ENCODE results near the gene AJM1. TPM values are rescaled to one million over a fixed set of nuclear protein-coding genes. Genes with fewer than 3 reads are reported as not detected.
"Not testable (repeated sequence)": the region's sequence is repeated elsewhere in the genome, so short reads cannot be mapped to it uniquely, and the experiment has no call there.

The AJM1 gene
- total and polyA plus RNA-seq, 2 donors (not counting 1 experiment from before 2014, with no cell fraction given), result 0.19 to 1.7 TPM

- TF ChIP-seq, protein P1, sequence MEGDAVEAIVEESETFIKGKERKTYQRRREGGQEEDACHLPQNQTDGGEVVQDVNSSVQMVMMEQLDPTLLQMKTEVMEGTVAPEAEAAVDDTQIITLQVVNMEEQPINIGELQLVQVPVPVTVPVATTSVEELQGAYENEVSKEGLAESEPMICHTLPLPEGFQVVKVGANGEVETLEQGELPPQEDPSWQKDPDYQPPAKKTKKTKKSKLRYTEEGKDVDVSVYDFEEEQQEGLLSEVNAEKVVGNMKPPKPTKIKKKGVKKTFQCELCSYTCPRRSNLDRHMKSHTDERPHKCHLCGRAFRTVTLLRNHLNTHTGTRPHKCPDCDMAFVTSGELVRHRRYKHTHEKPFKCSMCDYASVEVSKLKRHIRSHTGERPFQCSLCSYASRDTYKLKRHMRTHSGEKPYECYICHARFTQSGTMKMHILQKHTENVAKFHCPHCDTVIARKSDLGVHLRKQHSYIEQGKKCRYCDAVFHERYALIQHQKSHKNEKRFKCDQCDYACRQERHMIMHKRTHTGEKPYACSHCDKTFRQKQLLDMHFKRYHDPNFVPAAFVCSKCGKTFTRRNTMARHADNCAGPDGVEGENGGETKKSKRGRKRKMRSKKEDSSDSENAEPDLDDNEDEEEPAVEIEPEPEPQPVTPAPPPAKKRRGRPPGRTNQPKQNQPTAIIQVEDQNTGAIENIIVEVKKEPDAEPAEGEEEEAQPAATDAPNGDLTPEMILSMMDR (conservative IDR thresholded peaks at IDR 0.05 in 1 of 2, IDR thresholded peaks at IDR 0.05 in 1 of 2; ENCODE audit: low read depth in 1 of 2, low read length in 2 of 2), result no peak
- TF ChIP-seq EZH2 (IDR thresholded peaks at IDR 0.05; ENCODE audit: low read length, missing control alignments), result no peak
- peaks cover 6% of the 10 kb centered on the region for H3K4me1 ChIP-seq (ENCODE audit: control insufficient read depth, extremely low read depth, insufficient read depth, low read length)
- H3K9me3 ChIP-seq (ENCODE audit: control insufficient read depth, insufficient read depth, low read depth, low read length), result no peaks in the 10 kb centered on the region
- no peak overlapping the region for H3K4me2 ChIP-seq (ENCODE audit: extremely low read depth, insufficient read depth, low read length)
- H3K9ac ChIP-seq (ENCODE audit: insufficient read depth, low read length), result no peak overlapping the region
- H4K20me1 ChIP-seq (ENCODE audit: control insufficient read depth, extremely low read depth, insufficient read depth, low read length), result no peaks in the 10 kb centered on the region
- H3K27ac ChIP-seq (ENCODE audit: insufficient read depth, low read length), result no peak overlapping the region
- no peak for DNase-seq (ENCODE audit: low read depth in 2 of 2)
- peaks cover 23% of the 10 kb centered on the region for H3K27me3 ChIP-seq (ENCODE audit: control insufficient read depth, insufficient read depth, low read length)
- H2AFZ ChIP-seq (ENCODE audit: low read length), result no peak overlapping the region
- H3K79me2 ChIP-seq (ENCODE audit: control insufficient read depth, insufficient read depth, low read length), result no peaks in the 10 kb centered on the region
- H3K36me3 ChIP-seq (ENCODE audit: control insufficient read depth, insufficient read depth, low read length), result peaks cover 2% of the 10 kb centered on the region
- H3K4me3 ChIP-seq (replicated peaks in 1 of 4; ENCODE audit: control extremely low read depth in 1 of 4, insufficient read depth in 1 of 4, low read depth in 3 of 4, low read length in 4 of 4), result no peak overlapping the region
These were observed 40.0 kb upstream of the AJM1 start for GRCh38 chr9:136802321-136802720.

DNA sequence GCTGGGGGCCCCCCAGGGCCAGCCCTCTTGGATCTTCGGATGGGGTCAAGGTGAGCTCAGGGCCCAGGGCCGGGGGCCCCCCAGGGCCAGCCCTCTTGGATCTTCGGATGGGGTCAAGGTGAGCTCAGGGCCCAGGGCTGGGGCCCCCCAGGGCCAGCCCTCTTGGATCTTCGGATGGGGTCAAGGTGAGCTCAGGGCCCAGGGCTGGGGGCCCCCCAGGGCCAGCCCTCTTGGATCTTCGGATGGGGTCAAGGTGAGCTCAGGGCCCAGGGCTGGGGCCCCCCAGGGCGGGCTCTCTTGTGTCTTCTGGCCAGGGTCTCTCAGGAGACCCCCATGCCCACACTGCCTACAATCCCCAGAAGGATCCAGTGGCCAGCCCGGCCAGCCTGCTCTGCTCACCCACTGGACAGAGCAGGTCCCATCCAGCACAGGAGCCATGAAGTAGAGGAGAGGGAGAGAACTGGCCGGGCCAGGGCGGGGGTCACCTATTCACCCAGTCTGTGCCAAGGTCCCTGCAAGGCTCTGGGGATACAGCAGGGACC, 39.2 kb upstream of the AJM1 start:
- not testable (repeated sequence) for H3K9ac ChIP-seq (ENCODE audit: insufficient read depth, low read length); H2AFZ ChIP-seq (ENCODE audit: low read length); H4K20me1 ChIP-seq (ENCODE audit: control insufficient read depth, extremely low read depth, insufficient read depth, low read length); H3K79me2 ChIP-seq (ENCODE audit: control insufficient read depth, insufficient read depth, low read length); H3K4me3 ChIP-seq (replicated peaks in 1 of 4; ENCODE audit: control extremely low read depth in 1 of 4, insufficient read depth in 1 of 4, low read depth in 3 of 4, low read length in 4 of 4); H3K27ac ChIP-seq (ENCODE audit: insufficient read depth, low read length); H3K4me1 ChIP-seq (ENCODE audit: control insufficient read depth, extremely low read depth, insufficient read depth, low read length); H3K9me3 ChIP-seq (ENCODE audit: control insufficient read depth, insufficient read depth, low read depth, low read length); H3K36me3 ChIP-seq (ENCODE audit: control insufficient read depth, insufficient read depth, low read length); DNase-seq (ENCODE audit: low read depth in 2 of 2); H3K4me2 ChIP-seq (ENCODE audit: extremely low read depth, insufficient read depth, low read length)
- H3K27me3 ChIP-seq (ENCODE audit: control insufficient read depth, insufficient read depth, low read length), result peaks cover 23% of the 10 kb centered on the region

- Histone ChIP-seq H2AFZ (ENCODE audit: low read length) (no peak overlapping the region), H3K36me3 (ENCODE audit: control insufficient read depth, insufficient read depth, low read length) (peaks cover 2% of the 10 kb centered on the region), H3K4me2 (ENCODE audit: extremely low read depth, insufficient read depth, low read length) (no peak overlapping the region), H4K20me1 (ENCODE audit: control insufficient read depth, extremely low read depth, insufficient read depth, low read length) (no peaks in the 10 kb centered on the region), H3K79me2 (ENCODE audit: control insufficient read depth, insufficient read depth, low read length) (peaks cover 9% of the 10 kb centered on the region), H3K27me3 (ENCODE audit: control insufficient read depth, insufficient read depth, low read length) (peaks cover 18% of the 10 kb centered on the region), H3K4me3 (replicated peaks in 1 of 4; ENCODE audit: control extremely low read depth in 1 of 4, insufficient read depth in 1 of 4, low read depth in 3 of 4, low read length in 4 of 4) (no peak overlapping the region), H3K9me3 (ENCODE audit: control insufficient read depth, insufficient read depth, low read depth, low read length) (no peaks in the 10 kb centered on the region), H3K27ac (ENCODE audit: insufficient read depth, low read length) (no peak overlapping the region), H3K4me1 (ENCODE audit: control insufficient read depth, extremely low read depth, insufficient read depth, low read length) (peaks cover 6% of the 10 kb centered on the region), H3K9ac (ENCODE audit: insufficient read depth, low read length) (no peak overlapping the region)
- DNase-seq (ENCODE audit: low read depth in 2 of 2), result no peak
- TF ChIP-seq, protein P1 (conservative IDR thresholded peaks at IDR 0.05 in 1 of 2, IDR thresholded peaks at IDR 0.05 in 1 of 2; ENCODE audit: low read depth in 1 of 2, low read length in 2 of 2), result no peak
- no peak for TF ChIP-seq EZH2 (IDR thresholded peaks at IDR 0.05; ENCODE audit: low read length, missing control alignments)
These were observed 38.4 kb upstream of the AJM1 start for GRCh38 chr9:136803551-136804508.
